A549 (cell line): ENCODE results near the gene IFNL2. TPM values are rescaled to one million over a fixed set of nuclear protein-coding genes. Genes with fewer than 3 reads are reported as not detected.

Source experiments
- ATAC-seq, 2 experiments: fragments of 200-7000 bp in 1 of 2; fragments of >200 bp in 1 of 2; cut with Nextera tagmentation in 1 of 2; cut with Tn5 transposase in 1 of 2; 3 replicates each; pipeline versions ENCODE4 v1.8.0 to v1.9.1; 2018 to 2020; ENCODE audit warnings: mild to moderate bottlenecking in 1 of 2, moderate library complexity in 1 of 2
- CTCF ChIA-PET: fragments of 300-600 bp; sonication (Branson Sonifier 250); formaldehyde crosslinking; extraction: SDS; loops from one replicate; lab custom pipeline; 2021; ENCODE audit warnings: antibody characterized with exemption, inconsistent platforms; lab: Yijun Ruan, JAX
- POLR2A ChIA-PET: fragments of 350-600 bp; formaldehyde crosslinking; extraction: SDS; loops from one replicate; lab custom pipeline; 2021; ENCODE audit warnings: antibody characterized with exemption, inconsistent platforms; lab: Yijun Ruan, JAX
- DNase-seq, 2 experiments: peaks; one replicate each; pipeline versions ENCODE4 v3.0.0 to v3.0.0-alpha.2; 2011 to 2016; ENCODE audit warnings: low read depth in 1 of 2, low spot score in 1 of 2
- FAIRE-seq: peaks from 2 replicates; lab custom pipeline; 2011; peaks lifted over from hg19 to GRCh38; lab: Jason Lieb, UNC
- H3K27ac ChIP-seq, 2 experiments: fragments of >200 bp; sonication (Bioruptor Twin); formaldehyde crosslinking; 3 replicates each; pipeline ENCODE4 v1.5.1; 2016 to 2017
- H3K4me1 ChIP-seq: fragments of >200 bp; sonication (Bioruptor Twin); formaldehyde crosslinking; 3 replicates; pipeline ENCODE4 v1.6.1; 2016
- H3K4me2 ChIP-seq: fragments of >200 bp; sonication (Bioruptor Twin); formaldehyde crosslinking; 3 replicates; pipeline ENCODE4 v1.6.1; 2016
- H3K4me3 ChIP-seq: fragments of >200 bp; sonication (Bioruptor Twin); formaldehyde crosslinking; 3 replicates; pipeline ENCODE4 v1.5.1; 2016
- H3K9me3 ChIP-seq: fragments of >200 bp; sonication (Bioruptor Twin); formaldehyde crosslinking; 3 replicates; pipeline ENCODE4 v1.6.1; 2016
- CBX8 ChIP-seq: fragments of 200-600 bp; sonication (generic); IDR thresholded peaks from 2 replicates; pipeline ENCODE4 v1.6.1; 2016
- E2F6 ChIP-seq: IDR thresholded peaks from 2 replicates; pipeline ENCODE4 v1.6.1; 2012; ENCODE audit warnings: low read depth, borderline replicate concordance
- MAZ ChIP-seq: fragments of 150-350 bp; IDR thresholded peaks from 2 replicates; pipeline ENCODE4 v1.6.1; 2014; ENCODE audit warnings: antibody characterized with exemption, low read depth, low read length, borderline replicate concordance
- RAD21 ChIP-seq, 2 experiments: fragments of >200 bp in 1 of 2; sonication (Bioruptor Twin) in 1 of 2; formaldehyde crosslinking in 1 of 2; IDR thresholded peaks in 1 of 2; conservative IDR thresholded peaks in 1 of 2; 2 replicates in 1 of 2; 3 replicates in 1 of 2; pipeline ENCODE4 v1.6.1; 2012 to 2018; ENCODE audit warnings: inconsistent platforms in 1 of 2
- WGBS: methylation state at CpG from one replicate; pipeline ENCODE4 v1.1.6; 2017; ENCODE audit errors: missing lambda C conversion rate; 5-methylcytosine and 5-hydroxymethylcytosine counted together
- polyA plus RNA-seq, 4 experiments: library from polyadenylated mRNA; depleted of rRNA in 3 of 4; stranded (reverse); fragments of >200 nt; fragmentation: RNase III in 1 of 4; extraction: RNeasy Plus Mini Kit Qiagen cat#74134 plus additional on column Dnase treatment in 1 of 4; gene quantifications; 2 replicates in 3 of 4; 3 replicates in 1 of 4; pipeline ENCODE4 v1.2.3, GENCODE V29; 2011 to 2017
- TF ChIP-seq, protein P1 (sequence below): fragments of 200-600 bp; sonication (generic); IDR thresholded peaks from 2 replicates; pipeline ENCODE4 v1.6.1; 2016; ENCODE audit warnings: antibody characterized with exemption, mild to moderate bottlenecking, moderate library complexity

Gene IFNL2
- polyA plus RNA-seq, 2 of the 4 experiments (the other 2 are of a cell fraction) = not detected

DNA sequence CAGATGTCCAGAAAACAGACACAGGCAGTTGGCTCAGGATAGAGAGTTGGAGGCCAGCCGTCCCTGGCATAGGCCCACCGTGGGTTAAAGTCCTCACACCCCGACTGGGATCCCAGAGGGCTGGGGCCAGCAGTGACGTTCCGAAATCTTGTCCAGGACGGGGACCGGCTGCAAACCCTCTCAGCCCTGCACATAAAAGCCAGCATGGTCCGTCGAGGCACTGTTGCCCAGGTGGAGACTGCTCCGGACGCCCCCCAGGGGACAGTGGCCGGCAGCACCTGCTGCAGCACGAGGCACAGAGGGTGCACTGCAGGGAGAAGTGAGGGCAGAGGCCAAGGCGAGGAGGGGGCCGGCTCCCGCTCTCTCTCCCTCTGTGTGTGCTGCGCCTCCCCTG lies 4.3 kb upstream of the IFNL2 start:
- DNase-seq = no peak
- no peaks in the 10 kb centered on the region for H3K4me1 ChIP-seq
- no peaks in the 10 kb centered on the region for H3K9me3 ChIP-seq
- H3K27ac ChIP-seq = no peak overlapping the region
- FAIRE-seq = no peak
- 48% methylated on average over 17 of the region's 17 CpGs for WGBS
- CTCF ChIA-PET = interaction anchor here (1.4 kb wide), 1 partner anchor 134 kb away, joined by 3 read pairs; no protein-coding TSS in a partner anchor
- H3K4me3 ChIP-seq = no peak overlapping the region
- TF ChIP-seq RAD21 (conservative IDR thresholded peaks at IDR 0.05 in 1 of 2, IDR thresholded peaks at IDR 0.05 in 1 of 2) (no peak), CBX8 (no peak), E2F6 (no peak)
- TF ChIP-seq, all 56 proteins: peak for 0
- peak in 1 of 2 experiments; percentile 17; a peak in 3 of 6 replicates for ATAC-seq
- POLR2A ChIA-PET = no interaction called here
- no peak overlapping the region for H3K4me2 ChIP-seq

GRCh38 chr19:39264306-39265290 lies 3.6 kb upstream of the IFNL2 start:
- Histone ChIP-seq H3K27ac (no peak overlapping the region), H3K9me3 (no peaks in the 10 kb centered on the region), H3K4me3 (no peak overlapping the region), H3K4me1 (no peaks in the 10 kb centered on the region), H3K4me2 (no peak overlapping the region)
- TF ChIP-seq, protein P1, sequence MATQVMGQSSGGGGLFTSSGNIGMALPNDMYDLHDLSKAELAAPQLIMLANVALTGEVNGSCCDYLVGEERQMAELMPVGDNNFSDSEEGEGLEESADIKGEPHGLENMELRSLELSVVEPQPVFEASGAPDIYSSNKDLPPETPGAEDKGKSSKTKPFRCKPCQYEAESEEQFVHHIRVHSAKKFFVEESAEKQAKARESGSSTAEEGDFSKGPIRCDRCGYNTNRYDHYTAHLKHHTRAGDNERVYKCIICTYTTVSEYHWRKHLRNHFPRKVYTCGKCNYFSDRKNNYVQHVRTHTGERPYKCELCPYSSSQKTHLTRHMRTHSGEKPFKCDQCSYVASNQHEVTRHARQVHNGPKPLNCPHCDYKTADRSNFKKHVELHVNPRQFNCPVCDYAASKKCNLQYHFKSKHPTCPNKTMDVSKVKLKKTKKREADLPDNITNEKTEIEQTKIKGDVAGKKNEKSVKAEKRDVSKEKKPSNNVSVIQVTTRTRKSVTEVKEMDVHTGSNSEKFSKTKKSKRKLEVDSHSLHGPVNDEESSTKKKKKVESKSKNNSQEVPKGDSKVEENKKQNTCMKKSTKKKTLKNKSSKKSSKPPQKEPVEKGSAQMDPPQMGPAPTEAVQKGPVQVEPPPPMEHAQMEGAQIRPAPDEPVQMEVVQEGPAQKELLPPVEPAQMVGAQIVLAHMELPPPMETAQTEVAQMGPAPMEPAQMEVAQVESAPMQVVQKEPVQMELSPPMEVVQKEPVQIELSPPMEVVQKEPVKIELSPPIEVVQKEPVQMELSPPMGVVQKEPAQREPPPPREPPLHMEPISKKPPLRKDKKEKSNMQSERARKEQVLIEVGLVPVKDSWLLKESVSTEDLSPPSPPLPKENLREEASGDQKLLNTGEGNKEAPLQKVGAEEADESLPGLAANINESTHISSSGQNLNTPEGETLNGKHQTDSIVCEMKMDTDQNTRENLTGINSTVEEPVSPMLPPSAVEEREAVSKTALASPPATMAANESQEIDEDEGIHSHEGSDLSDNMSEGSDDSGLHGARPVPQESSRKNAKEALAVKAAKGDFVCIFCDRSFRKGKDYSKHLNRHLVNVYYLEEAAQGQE = no peak
- TF ChIP-seq E2F6 = 0 out of 2 replicates have a peak, but pooled peaks have one; percentile 12
- FAIRE-seq = no peak
- 75% methylated on average over 100 of the region's 102 CpGs for WGBS
- peak; percentile 5 to 21; a peak in 3 of 6 replicates for ATAC-seq
- ChIA-PET CTCF (interaction anchor here (0.9 to 1.4 kb wide), 3 partner anchors 9 to 133 kb away, joined by 3 to 4 read pairs (median 3); no protein-coding TSS in a partner anchor), POLR2A (no interaction called here)
- no peak for DNase-seq

DNA sequence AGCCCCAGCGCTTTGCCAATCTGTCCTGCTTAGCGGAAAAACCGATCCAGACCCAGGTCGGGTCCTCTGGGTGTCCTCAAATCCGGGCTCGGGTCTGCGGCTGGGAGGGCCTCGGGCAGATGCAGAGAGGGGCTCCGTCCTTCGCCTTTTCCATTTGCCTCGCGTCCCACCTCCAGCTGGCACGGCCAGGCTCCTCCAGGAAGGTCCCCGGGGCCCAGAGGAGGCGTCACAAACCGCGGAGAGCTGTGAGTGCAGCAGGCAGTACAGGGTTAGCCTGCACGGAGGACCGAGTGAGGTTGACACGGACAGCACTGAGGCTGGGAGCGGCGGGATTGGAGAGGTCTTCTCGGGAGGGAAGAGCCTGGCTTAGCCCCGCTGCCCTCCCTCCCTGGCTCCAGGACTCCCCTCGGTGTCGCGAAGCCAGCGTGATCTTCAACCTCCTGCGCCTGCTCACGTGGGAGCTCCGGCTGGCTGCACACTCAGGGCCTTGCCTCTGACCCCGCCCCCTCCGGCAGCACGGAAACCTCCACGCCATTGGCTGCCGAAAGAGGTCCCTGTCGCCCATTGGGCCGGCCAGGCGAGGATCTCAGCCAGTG lies 2.8 kb upstream of the IFNL2 start:
- no peak overlapping the region for H3K4me3 ChIP-seq
- no peak overlapping the region for H3K4me2 ChIP-seq
- WGBS = 70% methylated on average over 39 of the region's 39 CpGs
- ATAC-seq (peak in 1 of 2 experiments; percentile 24; a peak in 2 of 6 replicates), DNase-seq (peak in 1 of 2 experiments; percentile 39), FAIRE-seq (no peak)
- no peaks in the 10 kb centered on the region for H3K4me1 ChIP-seq
- CTCF ChIA-PET = interaction anchor here (0.9 to 1.4 kb wide), 2 partner anchors 8 to 10 kb away, joined by 3 to 4 read pairs; no protein-coding TSS in a partner anchor
- no peak overlapping the region for H3K27ac ChIP-seq
- no peaks in the 10 kb centered on the region for H3K9me3 ChIP-seq
- TF ChIP-seq MAZ (no peak), E2F6 (0 out of 2 replicates have a peak, but pooled peaks have one; percentile 8)
- POLR2A ChIA-PET = no interaction called here
